Heart right ventricle (tissue), 16 donors: ENCODE results near the gene TIRAP. TPM values are rescaled to one million over a fixed set of nuclear protein-coding genes. Genes with fewer than 3 reads are reported as not detected.

Experiments used
- ATAC-seq, 8 donors: fragments of 200-7000 bp; cut with Tn5 transposase; one replicate each; pipeline ENCODE4 v1.9.1; 2020; ENCODE audit warnings: mild to moderate bottlenecking in 8 of 8, moderate library complexity in 8 of 8, moderate number of reproducible peaks in 1 of 8
- DNase-seq, 2 donors: peaks; one replicate each; pipeline ENCODE4 v3.0.0-alpha.2; 2020
- H3K27ac ChIP-seq, 10 donors: fragments of 200-600 bp; sonication (generic) in 2 of 10; one replicate each; pipeline versions ENCODE4 v1.5.0 to v1.8.0; 2020 to 2022; ENCODE audit warnings: mild to moderate bottlenecking in 3 of 10
- H3K27me3 ChIP-seq, 7 donors: fragments of 200-600 bp; one replicate each; pipeline ENCODE4 v1.8.0; 2021 to 2022; ENCODE audit warnings: mild to moderate bottlenecking in 2 of 7
- H3K36me3 ChIP-seq, 9 donors: fragments of 200-600 bp; sonication (generic) in 1 of 9; one replicate each; pipeline versions ENCODE4 v1.5.0 to v1.8.0; 2020 to 2022; ENCODE audit warnings: mild to moderate bottlenecking in 2 of 9
- H3K4me1 ChIP-seq, 9 donors: fragments of 200-600 bp; sonication (generic) in 1 of 9; one replicate each; pipeline versions ENCODE4 v1.5.0 to v1.8.0; 2020 to 2022; ENCODE audit warnings: mild to moderate bottlenecking in 4 of 9
- H3K4me3 ChIP-seq, 10 donors: fragments of 200-600 bp; sonication (generic) in 2 of 10; one replicate each; pipeline versions ENCODE4 v1.5.0 to v1.8.0; 2020 to 2022; ENCODE audit warnings: mild to moderate bottlenecking in 7 of 10, moderate library complexity in 2 of 10
- H3K9me3 ChIP-seq, 11 donors: fragments of 200-600 bp in 10 of 11; sonication (generic) in 2 of 11; one replicate each; pipeline versions ENCODE4 v1.5.0 to v1.8.0; 2013 to 2022; ENCODE audit warnings: mild to moderate bottlenecking in 2 of 11, control low read depth in 1 of 11, moderate library complexity in 1 of 11
- WGBS, 2 donors: extraction: QIAGEN DNeasy Blood & Tissue Kit; methylation state at CpG; one replicate each; pipeline ENCODE4 v1.1.7; 2013; ENCODE audit warnings: inconsistent platforms in 1 of 2; 5-methylcytosine and 5-hydroxymethylcytosine counted together
- intact Hi-C, 10 donors: fragments of 100-400 bp; cut with DNase I; formaldehyde crosslinking; loops; one replicate each; pipeline versions ENCODE4 v1.11.1 to v1.14.2; 2022
- polyA plus RNA-seq, 2 donors: library from polyadenylated mRNA; stranded (reverse); fragments of 200-250 nt; gene quantifications; one replicate each; pipeline ENCODE4 v1.2.3, GENCODE V29; 2013
- total RNA-seq, 10 donors: library from RNA; stranded (reverse); fragmentation: NEBNext Ultra II Directional in 3 of 10; extraction: Animal tissue kit (Norgen Biotek cat#: 25700) in 3 of 10; gene quantifications; one replicate each; pipeline versions ENCODE4 v1.2.1 to v1.2.4, GENCODE V29; 2021 to 2023
- TF ChIP-seq, protein P1 (sequence below), 9 donors: fragments of 200-600 bp; sonication (generic) in 2 of 9; IDR thresholded peaks; one replicate each; pipeline versions ENCODE4 v1.5.0 to v1.8.0; 2021 to 2022; ENCODE audit warnings: antibody characterized with exemption in 9 of 9, mild to moderate bottlenecking in 5 of 9, moderate library complexity in 1 of 9
- donor health status: Arrhythmogenic right ventricular cardiomyopathy.
- donor health status: ischemic (EF 13 %, LVEDD 7.1; RV severe dilation, severe dysfunction).
- donor health status: healthy with polysubstance abuse.
- donor health status: DM: no; HTN: yes; CAD: no.
- donor health status: DM: no; HTN: no; CAD: no.
- donor health status: ischemic (EF 25% LVEDD 6.9; RV normal size, moderate dysfunction).
- donor health status: ischemic (EF 25% LVEDD 5.7; RV mildly dilated, moderate dysfunction).
- donor health status: healthy.
- donor health status: DM: yes; HTN: yes; CAD: no.
- donor health status: Ischemic cardiomyopathy.
- donor health status: ischemic (EF 35%, LVEDD 5.7; RV mildly dilated, moderate dysfunction).
- donor health status: nonischemic (EF 11% LVEDD 7.7; RV severe dilation, severe dysfunction).
- donor health status: DM: yes; HTN: yes; CAD: no.
- donor health status: PGD.
- donor health status: ischemic (EF 29% LVEDD 5.4; RV normal size, mild dysfunction).
- donor health status: nonischemic (EF 23%, LVEDD 6.1; RV moderate dilation, normal function).

The TIRAP gene
- total and polyA plus RNA-seq, 12 donors, result 3.1 to 10.1 (median 7.8) TPM

- intact Hi-C loops, result no loop called here
- H3K27me3 ChIP-seq, result no peaks in the 10 kb centered on the region
- TF ChIP-seq, protein P1, sequence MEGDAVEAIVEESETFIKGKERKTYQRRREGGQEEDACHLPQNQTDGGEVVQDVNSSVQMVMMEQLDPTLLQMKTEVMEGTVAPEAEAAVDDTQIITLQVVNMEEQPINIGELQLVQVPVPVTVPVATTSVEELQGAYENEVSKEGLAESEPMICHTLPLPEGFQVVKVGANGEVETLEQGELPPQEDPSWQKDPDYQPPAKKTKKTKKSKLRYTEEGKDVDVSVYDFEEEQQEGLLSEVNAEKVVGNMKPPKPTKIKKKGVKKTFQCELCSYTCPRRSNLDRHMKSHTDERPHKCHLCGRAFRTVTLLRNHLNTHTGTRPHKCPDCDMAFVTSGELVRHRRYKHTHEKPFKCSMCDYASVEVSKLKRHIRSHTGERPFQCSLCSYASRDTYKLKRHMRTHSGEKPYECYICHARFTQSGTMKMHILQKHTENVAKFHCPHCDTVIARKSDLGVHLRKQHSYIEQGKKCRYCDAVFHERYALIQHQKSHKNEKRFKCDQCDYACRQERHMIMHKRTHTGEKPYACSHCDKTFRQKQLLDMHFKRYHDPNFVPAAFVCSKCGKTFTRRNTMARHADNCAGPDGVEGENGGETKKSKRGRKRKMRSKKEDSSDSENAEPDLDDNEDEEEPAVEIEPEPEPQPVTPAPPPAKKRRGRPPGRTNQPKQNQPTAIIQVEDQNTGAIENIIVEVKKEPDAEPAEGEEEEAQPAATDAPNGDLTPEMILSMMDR (IDR thresholded peaks at IDR 0.05), result no peak
- DNase-seq (no peak), ATAC-seq (no peak)
- H3K9me3 ChIP-seq, result no peaks in the 10 kb centered on the region
- H3K4me1 ChIP-seq, result no peaks in the 10 kb centered on the region
- no peak overlapping the region for H3K27ac ChIP-seq
- H3K36me3 ChIP-seq, result peaks cover 0 to 87% (median 16%) of the 10 kb centered on the region in 9 donors
- no peak overlapping the region for H3K4me3 ChIP-seq
- 84% methylated on average over 5 of the region's 5 CpGs for WGBS, 2 donors
These were observed 10.8 kb downstream of the TIRAP start for GRCh38 chr11:126293726-126294125.

- Histone ChIP-seq H3K9me3 (no peaks in the 10 kb centered on the region), H3K36me3 (peaks cover 0 to 79% (median 10%) of the 10 kb centered on the region in 9 donors), H3K4me3 (no peak overlapping the region), H3K27ac (no peak overlapping the region), H3K27me3 (no peaks in the 10 kb centered on the region), H3K4me1 (no peaks in the 10 kb centered on the region)
- ATAC-seq (no peak), DNase-seq (no peak)
- 63 to 84% methylated on average over 2 of the region's 2 CpGs for whole genome bisulfite sequencing, 2 donors
- TF ChIP-seq, protein P1 (IDR thresholded peaks at IDR 0.05), result no peak
- intact Hi-C loops, result no loop called here
These were observed 14.1 kb downstream of the TIRAP start for GRCh38 chr11:126297004-126297403.

DNA sequence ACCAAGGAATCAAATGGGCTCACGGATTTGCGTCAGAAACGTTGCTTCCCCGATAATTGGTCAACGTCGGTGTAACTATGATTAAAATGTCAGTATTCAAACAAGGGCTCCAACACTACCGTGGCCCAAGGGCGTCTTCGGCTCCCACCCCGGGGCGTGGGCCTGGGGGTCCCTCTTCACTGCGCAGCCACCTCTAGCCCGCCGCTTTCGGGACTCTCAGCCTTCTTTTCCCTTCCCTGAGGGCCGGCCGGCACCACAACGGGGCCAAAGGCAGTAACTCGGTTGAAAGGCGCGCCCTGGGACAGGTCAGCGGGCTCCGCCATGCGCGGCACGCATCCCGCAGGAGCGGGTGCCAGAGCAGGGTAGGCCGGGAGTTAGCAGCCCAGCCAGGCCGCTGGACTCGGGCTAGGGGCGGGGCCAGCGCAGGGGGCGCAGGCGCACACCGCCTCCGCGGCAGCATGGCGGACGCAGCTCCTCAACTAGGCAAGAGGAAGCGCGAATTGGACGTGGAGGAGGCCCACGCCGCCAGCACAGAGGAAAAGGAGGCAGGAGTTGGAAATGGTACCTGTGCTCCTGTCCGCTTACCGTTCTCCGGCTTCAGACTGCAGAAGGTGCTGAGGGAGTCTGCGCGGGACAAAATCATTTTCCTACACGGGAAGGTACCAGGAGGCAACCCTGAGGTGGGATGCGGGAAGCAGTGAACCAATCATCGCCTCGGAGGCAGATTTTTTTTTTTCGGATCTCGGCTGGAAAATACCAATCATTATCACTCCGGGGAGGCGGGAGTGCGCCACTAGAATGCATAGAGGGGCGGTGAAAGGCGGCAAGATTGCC lies 20.9 kb downstream of the TIRAP start, which contains the start of gene DCPS:
DCPS (plus strand) TSS at position 438 of the 834 bp plus-strand sequence; CDS start at position 459, 21 bp downstream.
- DNase-seq, result peak; percentile 89 to 92
- Histone ChIP-seq H3K4me3 (peak within 1 kb of the TSS; percentile 53 to 72 (median 62)), H3K4me1 (peaks cover 4 to 26% (median 13%) of the 10 kb centered on the region in 9 donors), H3K27me3 (no peaks in the 10 kb centered on the region), H3K36me3 (peaks cover 0 to 38% (median 0%) of the 10 kb centered on the region in 9 donors), H3K27ac (peak within 1 kb of the TSS; percentile 49 to 95 (median 90)), H3K9me3 (no peaks in the 10 kb centered on the region)
- WGBS, 2 donors, result 1 to 2% methylated on average over 59 to 61 of the region's 61 CpGs
- TF ChIP-seq, protein P1 (IDR thresholded peaks at IDR 0.05), result peak in 1 of 9 donors; percentile 11
- intact Hi-C loops, result loop anchor here in 1 of 10 donors (2.0 kb wide), 1 partner anchor 19 kb away; no protein-coding TSS in a partner anchor
- peak; percentile 99 to 100 (median 100) for ATAC-seq

- intact Hi-C loops, result loop anchor here in 1 of 10 donors (5.0 kb wide), 1 partner anchor 178 kb away; no protein-coding TSS in a partner anchor
- DNase-seq (no peak), ATAC-seq (peak in 5 of 8 donors; percentile 1 to 17 (median 10))
- TF ChIP-seq, protein P1 (IDR thresholded peaks at IDR 0.05), result no peak
- Histone ChIP-seq H3K27ac (peak overlapping the region in 9 of 10 donors; percentile 82 to 95 (median 91)), H3K36me3 (peaks cover 0 to 38% (median 0%) of the 10 kb centered on the region in 9 donors), H3K9me3 (no peaks in the 10 kb centered on the region), H3K4me1 (peaks cover 4 to 26% (median 13%) of the 10 kb centered on the region in 9 donors), H3K4me3 (peak overlapping the region; percentile 53 to 72 (median 62)), H3K27me3 (no peaks in the 10 kb centered on the region)
- WGBS, 2 donors, result 32 to 41% methylated on average over 12 of the region's 12 CpGs
These were observed 21.7 kb downstream of the TIRAP start for GRCh38 chr11:126304457-126305075.
